SK-N-SH (cell line): ENCODE measurements around the gene SERPINE2. TPM values are rescaled to one million over a fixed set of nuclear protein-coding genes. Genes with fewer than 3 reads are reported as not detected.

ENCODE experiments used
- CTCF ChIA-PET: fragments of 300-600, 350-600 bp; formaldehyde crosslinking; extraction: SDS; loops from one replicate; lab custom pipeline; 2021; lab: Yijun Ruan, JAX
- POLR2A ChIA-PET: fragments of 350-600 bp; sonication (Branson Sonifier 250); formaldehyde crosslinking; extraction: SDS; loops from one replicate; lab custom pipeline; 2020; ENCODE audit warnings: antibody characterized with exemption, inconsistent platforms; lab: Yijun Ruan, JAX
- DNase-seq: peaks from one replicate; pipeline ENCODE4 v3.0.0; 2012
- H2AFZ ChIP-seq: fragments of 200-600 bp; sonication (generic); 2 replicates; pipeline ENCODE4 v1.8.1; 2016; ENCODE audit warnings: antibody characterized with exemption, mild to moderate bottlenecking, low read depth
- H3F3A ChIP-seq: fragments of 200-600 bp; sonication (generic); replicated peaks from 2 replicates; pipeline ENCODE3; 2016; ENCODE audit warnings: antibody characterized with exemption, mild to moderate bottlenecking; ENCODE audit not compliant: insufficient read depth
- H3K27ac ChIP-seq, 2 experiments: fragments of 200-500 bp in 1 of 2; fragments of 200-600 bp in 1 of 2; sonication (Bioruptor generic) in 1 of 2; sonication (generic), shearing (Covaris generic) in 1 of 2; 2 replicates each; pipeline versions ENCODE4 v1.5.1 to v1.6.1; 2014 to 2016; ENCODE audit warnings: low read depth in 2 of 2, inconsistent platforms in 1 of 2, low read length in 1 of 2, mild to moderate bottlenecking in 1 of 2, mixed read lengths in 1 of 2
- H3K27me3 ChIP-seq: fragments of 200-600 bp; sonication (generic), shearing (Covaris generic); 2 replicates; pipeline ENCODE4 v1.6.1; 2016; ENCODE audit warnings: mixed run types; ENCODE audit not compliant: insufficient read depth
- H3K36me3 ChIP-seq, 2 experiments: fragments of 200-500 bp in 1 of 2; fragments of 200-600 bp in 1 of 2; sonication (Bioruptor generic) in 1 of 2; sonication (generic) in 1 of 2; replicated peaks in 1 of 2; 2 replicates each; pipeline versions ENCODE3 to v1.5.1; 2014 to 2016; ENCODE audit warnings: low read length in 1 of 2, mild to moderate bottlenecking in 1 of 2; ENCODE audit not compliant: insufficient read depth in 2 of 2, control insufficient read depth in 1 of 2
- H3K4me1 ChIP-seq, 2 experiments: fragments of 200-500 bp in 1 of 2; fragments of 200-600 bp in 1 of 2; sonication (Bioruptor generic) in 1 of 2; sonication (generic), shearing (Covaris generic) in 1 of 2; 2 replicates each; pipeline versions ENCODE4 v1.5.1 to v1.6.1; 2014 to 2016; ENCODE audit warnings: low read depth in 1 of 2, low read length in 1 of 2, mixed run types in 1 of 2; ENCODE audit not compliant: insufficient read depth in 2 of 2, control insufficient read depth in 1 of 2
- H3K4me2 ChIP-seq: fragments of 200-600 bp; sonication (generic), shearing (Covaris generic); 2 replicates; pipeline ENCODE4 v1.6.1; 2017; ENCODE audit warnings: mixed run types
- H3K4me3 ChIP-seq, 2 experiments: fragments of 200-500 bp in 1 of 2; fragments of 200-600 bp in 1 of 2; sonication (Bioruptor generic) in 1 of 2; sonication (generic), shearing (Covaris generic) in 1 of 2; 2 replicates each; pipeline versions ENCODE4 v1.5.1 to v1.8.1; 2014 to 2016; ENCODE audit warnings: low read depth in 2 of 2, inconsistent platforms in 1 of 2, low read length in 1 of 2, mild to moderate bottlenecking in 1 of 2, mixed read lengths in 1 of 2, moderate library complexity in 1 of 2
- H3K79me2 ChIP-seq: fragments of 200-600 bp; sonication (generic); 2 replicates; pipeline ENCODE4 v1.8.1; 2017; ENCODE audit warnings: mild to moderate bottlenecking; ENCODE audit not compliant: insufficient read depth
- H3K9ac ChIP-seq: fragments of 200-600 bp; sonication (generic); 2 replicates; pipeline ENCODE4 v1.6.1; 2017; ENCODE audit warnings: mixed run types
- H3K9me2 ChIP-seq: fragments of 200-600 bp; sonication (generic); 2 replicates; pipeline ENCODE4 v1.6.1; 2017; ENCODE audit warnings: mixed run types
- H3K9me3 ChIP-seq: fragments of 200-600 bp; sonication (generic); 2 replicates; pipeline ENCODE4 v1.6.1; 2017; ENCODE audit warnings: mixed run types, mild to moderate bottlenecking, moderate library complexity
- H4K20me1 ChIP-seq: fragments of 200-600 bp; sonication (generic); 2 replicates; pipeline ENCODE4 v1.6.1; 2017; ENCODE audit warnings: mild to moderate bottlenecking, mixed run types; ENCODE audit not compliant: insufficient read depth
- CHD2 ChIP-seq: fragments of 150-350 bp; IDR thresholded peaks from 2 replicates; pipeline ENCODE4 v1.6.1; 2018; ENCODE audit warnings: low read length; ENCODE audit not compliant: partially characterized antibody
- EZH2phosphoT487 ChIP-seq: fragments of 200-600 bp; sonication (generic); IDR thresholded peaks from 2 replicates; pipeline ENCODE4 v1.6.1; 2017; ENCODE audit warnings: low read depth, mixed run types, mild to moderate bottlenecking, antibody characterized with exemption, moderate library complexity, borderline replicate concordance
- FOSL2 ChIP-seq: IDR thresholded peaks from 2 replicates; pipeline ENCODE4 v1.4.0; 2012; ENCODE audit warnings: low read depth, mild to moderate bottlenecking, moderate library complexity, borderline replicate concordance
- GATA2 ChIP-seq: sonication (generic); formaldehyde crosslinking; IDR thresholded peaks from 2 replicates; pipeline ENCODE4 v1.5.0; 2020; ENCODE audit warnings: mild to moderate bottlenecking, missing genetic modification reagents
- MAX ChIP-seq: IDR thresholded peaks from 2 replicates; pipeline ENCODE4 v1.4.0; 2012; ENCODE audit warnings: low read depth
- MEF2A ChIP-seq: IDR thresholded peaks from 2 replicates; pipeline ENCODE4 v1.4.0; 2012; ENCODE audit warnings: low read depth, borderline replicate concordance
- MXI1 ChIP-seq: IDR thresholded peaks from 2 replicates; pipeline ENCODE4 v1.6.1; 2012; ENCODE audit warnings: mild to moderate bottlenecking, low read depth, low read length, improper control_type of control experiment
- RAD21 ChIP-seq: IDR thresholded peaks from 2 replicates; pipeline ENCODE4 v1.6.1; 2012; ENCODE audit warnings: mild to moderate bottlenecking, low read length
- SMC3 ChIP-seq: IDR thresholded peaks from 2 replicates; pipeline ENCODE4 v1.6.1; 2012; ENCODE audit warnings: low read depth, low read length, improper control_type of control experiment
- YY1 ChIP-seq: IDR thresholded peaks from 2 replicates; pipeline ENCODE4 v1.4.0; 2012; ENCODE audit warnings: low read depth, mild to moderate bottlenecking
- WGBS: methylation state at CpG from one replicate; pipeline ENCODE4 v1.1.6; 2017; ENCODE audit warnings: low lambda C conversion rate; 5-methylcytosine and 5-hydroxymethylcytosine counted together
- polyA plus RNA-seq, 3 experiments: library from polyadenylated mRNA; depleted of rRNA; stranded (reverse); fragments of >200 nt; gene quantifications; 2 replicates each; pipeline ENCODE4 v1.2.3, GENCODE V29; 2012
- TF ChIP-seq, protein P1 (sequence below): IDR thresholded peaks from 2 replicates; pipeline ENCODE4 v1.6.1; 2012; ENCODE audit warnings: mild to moderate bottlenecking, low read depth, low read length, moderate library complexity

Gene SERPINE2
- polyA plus RNA-seq, 1 of the 3 experiments (the other 2 are of a cell fraction), result 249 TPM

- TF ChIP-seq, protein P1, sequence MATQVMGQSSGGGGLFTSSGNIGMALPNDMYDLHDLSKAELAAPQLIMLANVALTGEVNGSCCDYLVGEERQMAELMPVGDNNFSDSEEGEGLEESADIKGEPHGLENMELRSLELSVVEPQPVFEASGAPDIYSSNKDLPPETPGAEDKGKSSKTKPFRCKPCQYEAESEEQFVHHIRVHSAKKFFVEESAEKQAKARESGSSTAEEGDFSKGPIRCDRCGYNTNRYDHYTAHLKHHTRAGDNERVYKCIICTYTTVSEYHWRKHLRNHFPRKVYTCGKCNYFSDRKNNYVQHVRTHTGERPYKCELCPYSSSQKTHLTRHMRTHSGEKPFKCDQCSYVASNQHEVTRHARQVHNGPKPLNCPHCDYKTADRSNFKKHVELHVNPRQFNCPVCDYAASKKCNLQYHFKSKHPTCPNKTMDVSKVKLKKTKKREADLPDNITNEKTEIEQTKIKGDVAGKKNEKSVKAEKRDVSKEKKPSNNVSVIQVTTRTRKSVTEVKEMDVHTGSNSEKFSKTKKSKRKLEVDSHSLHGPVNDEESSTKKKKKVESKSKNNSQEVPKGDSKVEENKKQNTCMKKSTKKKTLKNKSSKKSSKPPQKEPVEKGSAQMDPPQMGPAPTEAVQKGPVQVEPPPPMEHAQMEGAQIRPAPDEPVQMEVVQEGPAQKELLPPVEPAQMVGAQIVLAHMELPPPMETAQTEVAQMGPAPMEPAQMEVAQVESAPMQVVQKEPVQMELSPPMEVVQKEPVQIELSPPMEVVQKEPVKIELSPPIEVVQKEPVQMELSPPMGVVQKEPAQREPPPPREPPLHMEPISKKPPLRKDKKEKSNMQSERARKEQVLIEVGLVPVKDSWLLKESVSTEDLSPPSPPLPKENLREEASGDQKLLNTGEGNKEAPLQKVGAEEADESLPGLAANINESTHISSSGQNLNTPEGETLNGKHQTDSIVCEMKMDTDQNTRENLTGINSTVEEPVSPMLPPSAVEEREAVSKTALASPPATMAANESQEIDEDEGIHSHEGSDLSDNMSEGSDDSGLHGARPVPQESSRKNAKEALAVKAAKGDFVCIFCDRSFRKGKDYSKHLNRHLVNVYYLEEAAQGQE, result no peak
- TF ChIP-seq EZH2phosphoT487 (no peak), RAD21 (no peak), SMC3 (no peak), FOSL2 (no peak), MEF2A (no peak), MAX (no peak), YY1 (no peak), GATA2 (CRISPR knock-in tag) (no peak), CHD2 (no peak)
- TF ChIP-seq, all 33 proteins: peak for 0
Measured at GRCh38 chr2:224022486-224022885, 16.6 kb downstream of the SERPINE2 start (continued).

DNA sequence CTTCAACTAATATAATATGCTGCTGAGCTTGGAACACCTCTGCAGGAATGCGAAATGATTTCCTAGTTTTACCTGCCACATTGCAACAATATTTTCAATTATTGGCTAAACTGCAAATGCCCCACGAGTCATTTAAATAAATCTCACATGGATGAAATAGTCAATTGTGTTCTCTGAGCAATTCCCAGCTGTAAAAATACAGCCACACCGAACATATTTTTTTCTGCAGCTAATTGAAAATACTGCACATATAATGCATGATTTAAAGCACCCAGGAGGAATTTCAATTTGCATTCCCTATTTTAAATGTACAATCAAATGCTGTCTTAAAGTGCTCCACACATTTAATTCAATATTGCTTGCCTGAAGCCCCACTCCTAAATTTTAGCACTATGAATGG, 18.6 kb downstream of the SERPINE2 start:
- no peak overlapping the region for H3K4me3 ChIP-seq
- peaks cover 51% of the 10 kb centered on the region; the same call in 1 of the 2 replicates for H3K79me2 ChIP-seq
- H4K20me1 ChIP-seq, result peaks cover 9% of the 10 kb centered on the region; the same call in 1 of the 2 replicates
- H3K9me2 ChIP-seq, result no peaks in the 10 kb centered on the region
- CTCF ChIA-PET, result no interaction called here
- no peak for DNase-seq
- no peak overlapping the region for H3K27ac ChIP-seq
- 84% methylated on average over 3 of the region's 3 CpGs for WGBS
- no peaks in the 10 kb centered on the region for H3K9me3 ChIP-seq
- H3K36me3 ChIP-seq, result peaks cover 0 to 6% of the 10 kb centered on the region in 2 experiments
- H3K4me2 ChIP-seq, result no peak overlapping the region
- H3K9ac ChIP-seq, result no peak overlapping the region
- TF ChIP-seq MEF2A (no peak), MXI1 (no peak), RAD21 (no peak), MAX (no peak)
- TF ChIP-seq, all 33 proteins: peak for 0
- Histone ChIP-seq H3F3A (peaks cover 4% of the 10 kb centered on the region), H2AFZ (no peak overlapping the region), H3K4me1 (peaks cover 0 to 11% of the 10 kb centered on the region in 2 experiments; a peak in 2 of 4 replicates), H3K27me3 (no peaks in the 10 kb centered on the region)
- POLR2A ChIA-PET, result no interaction called here
